HG03139 (cell line): ENCODE results near the gene RAX2.
"Not testable (repeated sequence)": the region's sequence is repeated elsewhere in the genome, so short reads cannot be mapped to it uniquely, and the experiment has no call there.

Source experiments
- ATAC-seq: cut with Tn5 transposase; IDR thresholded peaks from one replicate; pipeline ENCODE4 v1.9.1; 2021; ENCODE audit not compliant: unreplicated experiment

Gene RAX2

DNA sequence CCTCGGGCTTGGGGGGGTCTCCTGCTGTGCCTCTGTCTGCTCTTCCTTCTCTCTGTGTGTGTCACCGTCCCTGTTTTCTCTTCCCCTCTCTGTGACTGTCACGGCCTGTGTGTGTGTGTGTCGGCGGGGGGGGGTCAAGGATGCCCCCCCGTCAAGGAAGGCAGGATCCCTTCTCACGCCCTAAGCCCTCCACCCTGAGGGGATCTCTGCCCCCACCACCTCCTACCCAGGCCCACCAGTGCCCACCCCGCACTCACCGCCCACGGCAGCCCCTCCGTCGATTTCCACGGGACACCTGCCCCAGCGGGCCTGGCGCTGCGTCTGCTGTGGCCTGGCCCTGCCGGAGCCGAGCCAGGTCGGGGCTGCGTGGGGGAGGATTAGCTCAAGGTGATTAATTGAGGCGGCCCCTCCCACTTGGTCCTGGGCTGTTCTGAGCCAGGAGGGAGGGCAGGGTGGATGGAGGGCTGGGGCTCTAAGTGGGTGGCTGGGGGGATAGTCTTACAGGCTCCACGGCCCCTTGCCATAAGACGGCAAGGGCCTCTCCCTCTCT lies at the start of gene RAX2:
Gene RAX2 (minus strand): TSS at position 323 of the 550 bp plus-strand sequence. CDS start 486 bp downstream, outside the sequence.
- ATAC-seq: no peak

GRCh38 chr19:3821156-3821555 lies 49.1 kb upstream of the RAX2 start:
- ATAC-seq: no peak

- ATAC-seq: no peak
These were observed 48.0 kb upstream of the RAX2 start for GRCh38 chr19:3819989-3820388.

DNA sequence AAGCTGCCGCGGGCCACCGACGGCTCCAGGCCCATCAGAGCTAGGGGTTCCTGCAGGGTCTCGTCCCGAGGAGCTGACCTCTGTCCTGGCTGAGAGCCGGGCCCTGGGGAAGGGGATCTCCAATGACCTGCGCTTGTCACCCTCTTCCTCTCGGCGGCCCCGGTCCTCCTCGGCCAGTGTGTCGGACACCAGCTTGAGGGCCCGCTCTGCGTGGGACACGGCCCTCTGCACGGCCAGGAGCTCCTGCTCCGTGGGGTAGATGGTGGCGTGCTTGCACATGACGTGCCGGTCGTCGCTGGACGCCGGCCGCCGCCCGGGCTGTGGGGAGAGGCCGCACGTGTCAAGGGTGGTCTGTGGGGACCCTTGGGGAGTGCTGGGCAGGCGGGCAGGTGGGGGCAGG lies 46.9 kb upstream of the RAX2 start:
- no peak for ATAC-seq

DNA sequence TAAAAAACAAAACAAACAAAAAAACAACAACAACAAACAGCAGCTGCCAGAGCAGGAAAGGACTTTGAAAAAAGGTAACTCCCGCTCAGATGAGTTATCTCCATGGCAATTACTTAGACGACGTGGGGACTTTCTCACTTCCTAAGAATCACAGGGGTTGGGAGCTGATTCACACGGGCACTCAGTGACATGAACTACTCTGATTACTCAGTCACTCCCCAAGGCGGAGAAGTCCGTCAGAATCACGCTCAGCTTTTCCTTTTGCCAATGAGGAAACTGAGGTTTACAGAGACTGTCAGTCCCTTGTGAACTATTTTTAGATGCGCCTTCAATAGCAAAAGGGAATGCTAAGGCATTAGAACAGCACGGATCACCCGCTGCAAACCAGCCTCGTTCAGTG lies 46.4 kb upstream of the RAX2 start:
- ATAC-seq: no peak

DNA sequence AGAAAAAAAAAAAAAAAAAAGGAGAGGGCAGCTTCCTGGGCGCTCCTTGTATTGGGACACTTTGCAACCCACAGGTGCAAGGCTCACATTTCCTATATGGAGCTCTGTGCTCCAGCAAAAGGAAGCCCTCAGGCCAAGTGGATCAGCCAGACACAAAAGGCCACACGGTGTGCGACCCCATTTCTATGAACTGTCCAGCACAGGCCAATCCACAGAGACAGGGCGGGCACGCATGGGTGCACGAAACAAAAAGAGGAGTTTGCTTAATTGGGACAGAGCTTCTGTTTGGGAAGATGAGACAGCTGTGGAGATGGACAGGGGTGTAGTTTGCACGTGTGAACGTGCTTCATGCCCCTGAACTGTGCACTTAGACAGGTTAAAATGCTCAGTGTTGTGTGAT lies 45.7 kb upstream of the RAX2 start:
- ATAC-seq: no peak

DNA sequence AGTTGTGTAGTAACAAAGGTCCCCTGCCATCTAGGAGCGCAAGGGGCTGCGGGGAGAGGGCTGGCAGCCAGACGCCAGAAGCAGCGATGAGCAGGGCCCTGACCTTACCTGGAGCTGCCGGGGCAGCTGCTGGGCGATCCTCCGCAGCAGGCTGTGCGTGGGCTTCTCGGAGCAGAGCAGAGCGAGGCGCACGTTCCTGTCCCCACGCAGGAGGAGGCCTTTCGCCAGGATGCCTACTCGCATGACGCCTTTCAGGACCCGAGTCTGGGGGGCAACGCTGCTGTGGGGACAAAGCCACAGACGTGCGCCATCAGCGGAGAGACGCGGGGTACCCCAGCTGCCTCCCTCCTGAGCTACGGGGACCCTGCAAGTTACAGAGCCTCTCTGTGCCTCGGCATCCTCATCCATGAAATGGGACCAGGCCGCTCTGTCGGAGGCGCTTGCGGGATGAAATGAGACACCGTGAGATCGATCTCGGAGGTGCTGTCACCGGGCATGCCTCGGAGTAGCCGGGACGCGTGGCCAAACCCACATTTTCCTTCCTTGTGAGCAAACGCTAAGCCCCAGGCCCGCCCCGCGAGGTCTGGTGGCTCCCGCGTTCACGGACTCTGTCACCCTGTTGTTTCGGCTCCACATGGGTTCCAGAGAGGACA lies 44.7 kb upstream of the RAX2 start:
- ATAC-seq: no peak

- ATAC-seq: not testable (repeated sequence)
These were observed 44.1 kb upstream of the RAX2 start for GRCh38 chr19:3816148-3816547.

GRCh38 chr19:3814648-3815047 lies 42.6 kb upstream of the RAX2 start:
- ATAC-seq: no peak

DNA sequence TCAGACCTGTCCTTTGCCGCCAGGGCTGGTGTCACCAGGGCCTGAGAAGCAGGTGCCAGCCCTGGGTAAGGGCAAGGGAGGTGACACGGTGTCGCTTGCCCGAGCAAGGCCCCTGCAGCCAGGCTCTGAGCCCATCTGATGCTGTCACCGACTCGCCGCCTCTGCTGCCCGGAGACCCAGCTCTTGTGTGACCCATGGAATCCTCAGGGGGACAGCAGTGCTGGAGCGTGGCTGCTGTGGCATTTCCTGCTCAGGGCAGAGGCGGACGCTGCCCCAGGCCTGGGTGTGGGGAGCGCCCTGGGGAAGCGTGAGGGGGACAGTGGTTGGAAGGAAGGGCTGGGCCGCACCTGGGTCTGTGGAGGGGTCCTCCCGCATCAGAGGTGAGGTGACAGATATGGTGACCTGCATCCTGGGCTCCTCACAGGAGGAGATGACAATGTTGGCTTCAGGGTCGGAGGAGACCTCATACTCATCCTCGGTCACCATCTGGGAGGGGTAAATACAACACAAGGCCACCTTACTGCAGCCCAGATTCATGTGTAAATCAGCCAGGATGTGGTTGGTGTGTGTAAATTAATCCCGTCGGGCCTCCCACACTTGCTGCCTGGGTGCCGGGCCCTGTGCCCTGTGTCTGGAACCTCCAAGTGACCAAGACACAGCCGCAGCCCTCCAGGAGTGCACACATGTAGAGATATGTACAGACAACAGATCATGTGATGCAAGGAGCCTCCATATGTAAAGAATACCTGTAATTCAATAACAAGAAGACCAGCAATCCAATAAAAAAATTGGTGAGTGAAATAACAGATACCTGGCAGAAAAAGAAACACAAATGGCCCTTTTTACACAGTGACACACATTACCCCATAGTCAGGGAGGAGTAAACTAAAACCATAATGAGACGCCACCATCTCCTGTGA lies 41.7 kb upstream of the RAX2 start:
- ATAC-seq: no peak

DNA sequence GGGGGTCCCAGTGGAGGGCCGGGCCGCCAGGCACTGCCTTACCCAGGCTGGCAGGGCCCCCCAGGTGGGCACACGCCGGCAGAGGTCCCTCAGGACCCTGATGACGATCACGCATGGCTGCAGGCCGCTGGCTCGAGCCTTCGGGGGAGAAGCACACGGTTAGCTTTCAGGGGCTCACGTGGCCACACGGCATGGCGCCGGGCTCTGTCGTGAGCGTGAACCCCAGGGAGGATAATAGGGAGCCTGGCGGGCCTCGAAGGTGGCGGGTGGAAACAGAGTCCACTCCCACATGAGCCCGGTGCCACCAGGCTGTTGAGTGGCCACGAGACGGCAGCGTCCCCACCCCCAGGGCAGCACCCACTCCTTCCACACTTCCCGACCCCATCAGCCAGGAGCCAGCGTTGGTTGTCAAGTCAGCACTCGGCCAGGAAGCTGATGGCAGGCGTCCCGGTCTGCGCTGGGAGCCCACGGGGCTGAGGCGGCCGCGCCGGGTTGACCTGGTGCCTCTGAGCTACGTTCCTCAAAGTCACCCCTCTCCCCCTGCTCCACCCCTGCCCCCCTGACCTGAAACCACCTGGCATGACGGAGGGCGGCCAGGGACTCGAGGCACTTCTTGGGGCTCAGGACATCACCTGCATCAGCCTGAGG lies 38.8 kb upstream of the RAX2 start:
- ATAC-seq: no peak

DNA sequence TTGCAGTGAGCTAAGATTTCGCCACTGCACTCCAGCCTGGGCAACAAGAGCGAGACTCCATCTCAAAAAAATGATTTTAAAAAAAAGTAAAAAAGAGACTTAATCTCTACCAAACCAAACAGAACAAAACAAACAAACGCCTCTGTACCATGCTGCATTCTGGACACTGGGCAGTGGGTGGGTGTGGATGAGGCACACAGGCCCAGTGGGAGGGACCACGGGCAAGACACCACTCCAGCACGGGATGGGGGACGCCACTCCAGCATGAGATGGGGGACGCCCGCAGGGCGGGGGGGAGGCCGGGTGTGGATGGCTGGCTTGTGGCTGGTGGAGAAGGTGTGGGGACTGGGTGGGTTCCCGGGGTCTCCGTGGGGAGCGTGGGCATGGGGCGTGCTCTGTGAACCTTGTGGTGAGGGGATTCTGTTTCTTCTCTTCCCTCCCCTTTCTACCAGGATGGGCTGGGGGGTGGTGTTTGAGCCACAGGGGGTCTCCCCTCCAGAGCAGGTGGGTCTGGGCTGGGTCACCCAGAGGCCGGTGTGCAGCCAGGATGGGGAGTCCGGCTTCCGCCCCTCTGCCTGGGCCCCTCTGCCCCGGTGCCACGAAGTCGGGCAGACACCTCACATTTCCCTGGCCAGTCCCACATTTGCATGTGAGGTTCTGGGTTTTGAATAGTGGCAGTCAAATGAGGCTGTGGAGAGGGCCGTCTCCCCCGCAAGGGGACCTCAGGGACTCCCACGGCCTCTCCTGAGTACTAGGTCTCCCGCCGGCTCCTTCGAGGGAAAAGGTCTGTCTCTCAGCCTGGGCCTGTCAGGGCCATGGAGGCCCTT lies 38.1 kb upstream of the RAX2 start:
- ATAC-seq: no peak

DNA sequence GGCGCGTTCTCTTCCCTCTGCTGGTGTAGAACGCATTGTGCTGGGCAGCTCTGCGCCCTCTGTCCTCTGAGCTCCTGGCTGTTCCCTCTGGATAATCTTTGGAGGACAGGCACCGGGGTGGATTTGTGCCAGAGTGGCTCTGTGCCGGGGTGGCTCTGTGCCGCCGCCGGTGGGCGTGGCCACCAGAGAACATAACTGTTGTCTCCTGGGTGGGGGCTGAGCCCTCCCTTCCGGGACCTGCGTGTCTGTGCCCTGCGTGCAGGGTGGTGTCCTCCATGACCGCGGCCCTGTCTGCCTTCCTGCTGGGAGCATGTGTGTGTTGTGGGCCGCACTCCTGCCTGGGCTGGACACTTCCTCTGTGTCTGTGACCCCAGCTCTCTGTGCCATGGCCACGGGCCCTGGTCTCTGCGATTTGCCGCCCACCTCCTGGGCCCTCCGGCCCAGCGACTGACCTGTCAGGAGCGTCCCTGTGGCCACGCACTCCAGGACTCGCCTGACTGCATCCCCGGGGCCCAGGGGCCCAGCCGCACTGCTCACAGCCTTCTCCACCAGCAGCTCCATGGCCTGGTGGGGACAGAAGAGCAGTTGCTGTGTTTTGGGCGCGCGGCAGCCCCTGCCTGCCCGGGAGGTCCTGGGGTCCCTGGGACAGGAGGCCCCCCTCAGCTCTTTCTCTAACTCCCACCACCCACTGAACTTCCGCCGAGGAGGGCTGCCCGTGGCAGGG lies 36.6 kb upstream of the RAX2 start:
- ATAC-seq: no peak

DNA sequence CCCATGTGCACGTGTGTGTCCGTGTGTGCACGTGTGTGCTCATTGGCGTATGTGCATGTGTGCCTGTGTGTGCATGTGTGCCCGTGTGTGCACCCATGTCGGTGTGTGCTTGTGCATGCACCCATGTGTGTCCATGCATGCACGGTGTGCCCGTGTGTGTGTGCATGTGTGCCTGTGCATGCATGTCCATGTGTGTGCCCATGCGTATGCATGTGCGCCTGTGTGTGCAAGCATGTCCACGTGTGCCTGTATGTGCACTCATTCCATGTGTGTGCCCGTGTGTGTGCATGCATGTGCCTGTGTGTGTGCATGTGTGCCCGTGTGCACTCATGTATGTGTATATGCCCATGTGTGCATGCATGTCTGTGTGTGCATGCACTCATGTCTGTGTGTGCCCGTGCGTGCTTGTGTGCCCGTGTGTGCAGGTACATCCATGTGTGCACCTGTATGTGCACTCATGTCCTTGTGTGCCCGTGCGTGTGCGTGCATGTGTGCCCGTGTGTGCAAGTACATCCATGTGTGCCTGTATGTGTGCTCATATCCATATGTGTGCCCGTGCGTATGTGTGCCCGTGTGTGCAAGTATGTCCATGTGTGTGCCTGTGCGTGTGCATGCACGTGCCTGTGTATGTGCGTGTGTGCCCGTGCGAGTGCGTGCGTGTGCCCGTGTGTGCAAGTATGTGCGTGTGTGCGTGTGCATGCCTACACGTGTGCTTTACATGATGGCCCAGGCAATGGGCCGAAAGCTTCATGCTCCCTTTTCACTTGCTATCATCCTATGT lies 35.7 kb upstream of the RAX2 start:
- no peak for ATAC-seq

DNA sequence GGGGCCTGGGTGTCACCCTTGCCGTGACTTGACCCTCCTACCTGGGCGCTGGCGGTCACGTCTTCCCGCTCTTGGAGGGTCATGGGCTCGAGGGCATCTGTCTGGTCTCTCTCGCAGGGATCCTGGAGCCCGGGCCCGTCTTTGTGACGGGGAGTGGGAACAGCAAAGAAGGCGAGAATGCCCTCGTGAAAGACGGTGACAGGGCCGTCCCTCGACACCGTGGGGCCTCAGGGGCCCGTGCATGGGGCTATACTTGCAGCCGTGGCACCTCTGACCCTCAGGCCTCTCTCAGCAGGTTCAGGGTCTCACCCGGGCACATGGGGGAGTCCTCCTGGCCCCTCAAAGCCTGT lies 35.1 kb upstream of the RAX2 start:
- no peak for ATAC-seq

DNA sequence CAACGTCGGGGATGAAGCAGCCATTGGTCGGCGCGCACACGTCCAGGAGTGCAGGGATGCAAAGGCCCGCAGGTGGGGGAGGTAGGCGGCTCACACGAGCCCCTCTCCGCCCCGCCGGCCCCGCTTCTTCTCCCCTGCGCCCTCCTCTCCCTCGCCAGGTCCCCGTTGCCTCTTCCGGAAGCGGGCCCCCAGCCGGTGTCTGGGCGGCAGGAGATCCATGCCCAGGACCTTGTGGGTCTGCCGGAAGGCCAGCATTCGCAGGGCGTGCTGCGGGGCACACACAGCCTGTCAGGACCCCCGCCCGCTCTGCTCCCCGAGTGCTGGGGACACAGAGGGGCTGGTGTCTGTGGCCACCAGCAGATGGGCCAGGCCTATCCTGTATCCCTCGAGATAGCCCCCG lies 33.8 kb upstream of the RAX2 start:
- ATAC-seq: no peak

- ATAC-seq: no peak
These were observed 32.4 kb upstream of the RAX2 start for GRCh38 chr19:3804429-3804828.

DNA sequence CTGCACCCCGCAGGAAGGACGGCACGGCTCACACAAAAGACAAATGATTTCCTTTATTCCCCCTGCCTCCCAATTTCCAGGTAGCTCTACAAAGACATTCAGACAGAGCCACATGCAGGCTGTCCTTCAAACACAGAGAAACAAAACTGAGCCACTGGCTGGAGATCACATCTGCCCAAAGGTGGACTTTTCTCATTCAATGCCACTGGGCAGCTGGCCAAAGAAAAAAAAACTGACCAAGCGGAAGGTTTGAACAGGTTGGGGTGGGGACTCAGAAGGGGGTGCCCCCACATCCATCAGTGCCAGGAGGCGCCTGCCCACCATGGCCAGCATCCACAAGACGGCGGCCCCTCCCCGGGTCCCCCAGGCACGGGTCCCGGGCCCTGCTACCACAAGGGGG lies 32.0 kb upstream of the RAX2 start:
- no peak for ATAC-seq

GRCh38 chr19:3803114-3803888 lies 31.3 kb upstream of the RAX2 start:
- no peak for ATAC-seq
